Ascending aorta (tissue), 2 donors: ENCODE data around the gene GRPEL1. TPM values are rescaled to one million over a fixed set of nuclear protein-coding genes. Genes with fewer than 3 reads are reported as not detected.

Experiments used
- DNase-seq, 2 donors: peaks; one replicate each; pipeline ENCODE4 v3.0.0-alpha.2; 2019; ENCODE audit warnings: low spot score in 2 of 2
- H3K27ac ChIP-seq, 2 donors: fragments of 200-600 bp; sonication (generic); one replicate each; pipeline ENCODE4 v1.5.1; 2016 to 2017; ENCODE audit warnings: mild to moderate bottlenecking in 1 of 2
- H3K27me3 ChIP-seq: fragments of 200-600 bp; sonication (generic); one replicate; pipeline ENCODE4 v1.5.1; 2017
- H3K36me3 ChIP-seq, 2 donors: fragments of 200-600 bp; sonication (generic); one replicate each; pipeline ENCODE4 v1.5.1; 2016
- H3K4me1 ChIP-seq, 2 donors: fragments of 200-600 bp; sonication (generic); one replicate each; pipeline ENCODE4 v1.5.1; 2016 to 2017; ENCODE audit warnings: mild to moderate bottlenecking in 1 of 2
- H3K4me3 ChIP-seq, 2 donors: fragments of 200-600 bp; sonication (generic); one replicate each; pipeline ENCODE4 v1.5.1; 2016 to 2017; ENCODE audit warnings: mild to moderate bottlenecking in 1 of 2
- H3K9me3 ChIP-seq, 2 donors: fragments of 200-600 bp; sonication (generic); one replicate each; pipeline ENCODE4 v1.5.1; 2016
- intact Hi-C: fragments of 100-400 bp; cut with DNase I; formaldehyde crosslinking; loops from one replicate; pipeline ENCODE4 v1.15.1; 2023
- total RNA-seq: library from RNA; depleted of rRNA; stranded (reverse); fragments of >200 nt; gene quantifications from one replicate; pipeline ENCODE4 v1.1.0, GENCODE V29; 2016
- TF ChIP-seq, protein P1 (sequence below), 3 experiments: fragments of 200-600 bp in 2 of 3; fragments of 450-650 bp in 1 of 3; sonication (generic) in 2 of 3; IDR thresholded peaks; one replicate each; pipeline ENCODE4 v1.5.1; 2016 to 2019; ENCODE audit warnings: antibody characterized with exemption in 3 of 3, mild to moderate bottlenecking in 1 of 3, moderate library complexity in 1 of 3

The GRPEL1 gene
- total RNA-seq, 1 donor from 2014 or later, result 42.5 TPM

DNA sequence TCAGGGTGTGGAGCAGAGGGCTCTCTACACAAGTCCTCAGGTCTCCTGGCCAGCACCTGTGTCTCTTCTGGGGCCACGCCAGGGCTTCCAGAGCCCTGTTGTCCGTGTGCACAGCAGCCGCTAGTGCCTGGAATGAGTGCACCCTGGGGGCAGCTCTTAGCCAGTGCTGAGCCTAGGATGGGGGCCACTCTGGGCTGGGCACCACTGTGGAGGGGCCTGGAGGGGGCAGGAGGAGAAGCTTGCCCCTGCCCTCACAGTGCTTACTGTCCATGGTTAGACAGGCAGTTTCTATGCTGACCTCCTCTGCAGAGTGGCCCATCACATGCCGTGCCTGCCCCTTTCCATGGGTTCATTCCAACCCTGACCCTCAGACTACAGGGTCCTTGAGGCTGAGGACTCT, 42.7 kb upstream of the GRPEL1 start:
- Histone ChIP-seq H3K9me3 (no peaks in the 10 kb centered on the region), H3K36me3 (no peaks in the 10 kb centered on the region), H3K4me3 (no peak overlapping the region), H3K27ac (no peak overlapping the region), H3K27me3 (no peaks in the 10 kb centered on the region), H3K4me1 (no peaks in the 10 kb centered on the region)
- DNase-seq, result no peak
- TF ChIP-seq, protein P1, sequence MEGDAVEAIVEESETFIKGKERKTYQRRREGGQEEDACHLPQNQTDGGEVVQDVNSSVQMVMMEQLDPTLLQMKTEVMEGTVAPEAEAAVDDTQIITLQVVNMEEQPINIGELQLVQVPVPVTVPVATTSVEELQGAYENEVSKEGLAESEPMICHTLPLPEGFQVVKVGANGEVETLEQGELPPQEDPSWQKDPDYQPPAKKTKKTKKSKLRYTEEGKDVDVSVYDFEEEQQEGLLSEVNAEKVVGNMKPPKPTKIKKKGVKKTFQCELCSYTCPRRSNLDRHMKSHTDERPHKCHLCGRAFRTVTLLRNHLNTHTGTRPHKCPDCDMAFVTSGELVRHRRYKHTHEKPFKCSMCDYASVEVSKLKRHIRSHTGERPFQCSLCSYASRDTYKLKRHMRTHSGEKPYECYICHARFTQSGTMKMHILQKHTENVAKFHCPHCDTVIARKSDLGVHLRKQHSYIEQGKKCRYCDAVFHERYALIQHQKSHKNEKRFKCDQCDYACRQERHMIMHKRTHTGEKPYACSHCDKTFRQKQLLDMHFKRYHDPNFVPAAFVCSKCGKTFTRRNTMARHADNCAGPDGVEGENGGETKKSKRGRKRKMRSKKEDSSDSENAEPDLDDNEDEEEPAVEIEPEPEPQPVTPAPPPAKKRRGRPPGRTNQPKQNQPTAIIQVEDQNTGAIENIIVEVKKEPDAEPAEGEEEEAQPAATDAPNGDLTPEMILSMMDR (IDR thresholded peaks at IDR 0.05), result no peak
- intact Hi-C loops, result no loop called here

DNA sequence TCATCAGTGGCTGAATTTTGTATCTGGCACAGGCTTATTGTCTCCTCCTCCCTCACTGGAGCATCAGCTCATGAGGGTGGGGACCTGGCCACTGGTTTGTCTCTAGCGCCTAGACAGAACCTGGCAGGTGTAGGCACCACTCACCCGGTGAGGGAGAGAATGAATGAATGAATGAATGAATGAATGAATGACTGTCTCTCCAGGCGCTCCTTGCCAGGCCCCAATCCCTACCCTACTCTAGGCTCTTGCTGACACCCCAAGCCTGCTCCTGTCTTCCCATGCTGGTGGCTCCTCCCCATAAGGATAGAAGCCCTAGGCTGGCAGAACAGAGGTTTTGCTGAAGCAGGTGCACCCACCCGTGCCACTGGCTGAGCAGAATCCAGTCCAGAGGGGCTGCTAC, 41.3 kb upstream of the GRPEL1 start:
- no peak overlapping the region for H3K27ac ChIP-seq
- H3K4me3 ChIP-seq, result no peak overlapping the region
- no peaks in the 10 kb centered on the region for H3K36me3 ChIP-seq
- TF ChIP-seq, protein P1 (IDR thresholded peaks at IDR 0.05), result no peak
- no peak for DNase-seq
- H3K27me3 ChIP-seq, result no peaks in the 10 kb centered on the region
- intact Hi-C loops, result loop anchor here (10.0 kb wide), 1 partner anchor 534 kb away; the partner anchor contains the start of gene MAN2B2
- H3K4me1 ChIP-seq, result no peaks in the 10 kb centered on the region
- H3K9me3 ChIP-seq, result no peaks in the 10 kb centered on the region

DNA sequence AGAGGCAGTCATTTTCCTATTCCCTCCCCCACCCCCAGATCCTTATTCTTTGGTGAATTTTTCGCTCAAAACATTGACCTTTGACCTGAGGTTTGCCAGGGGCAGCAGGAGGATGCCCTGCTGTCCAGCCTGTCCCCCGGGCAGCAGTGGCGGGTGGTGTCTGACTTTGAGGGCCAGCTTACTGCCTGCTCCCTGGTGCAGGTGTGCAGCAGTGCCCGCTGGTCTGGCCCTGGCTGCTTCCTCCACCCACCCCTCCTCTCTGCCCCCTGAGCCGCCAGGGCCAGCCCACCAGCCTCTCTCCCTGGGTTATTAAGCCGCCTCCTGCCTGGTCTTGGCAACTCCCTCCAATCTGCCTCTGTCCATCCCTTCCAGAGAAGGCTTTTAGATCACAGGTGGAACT, 40.8 kb upstream of the GRPEL1 start:
- Histone ChIP-seq H3K27ac (no peak overlapping the region), H3K4me3 (no peak overlapping the region), H3K4me1 (peaks cover 0 to 3% of the 10 kb centered on the region in 2 donors), H3K9me3 (no peaks in the 10 kb centered on the region), H3K36me3 (no peaks in the 10 kb centered on the region), H3K27me3 (no peaks in the 10 kb centered on the region)
- no peak for DNase-seq
- intact Hi-C loops, result loop anchor here (10.0 kb wide), 1 partner anchor 534 kb away; the partner anchor contains the start of gene MAN2B2
- TF ChIP-seq, protein P1 (IDR thresholded peaks at IDR 0.05), result no peak

DNA sequence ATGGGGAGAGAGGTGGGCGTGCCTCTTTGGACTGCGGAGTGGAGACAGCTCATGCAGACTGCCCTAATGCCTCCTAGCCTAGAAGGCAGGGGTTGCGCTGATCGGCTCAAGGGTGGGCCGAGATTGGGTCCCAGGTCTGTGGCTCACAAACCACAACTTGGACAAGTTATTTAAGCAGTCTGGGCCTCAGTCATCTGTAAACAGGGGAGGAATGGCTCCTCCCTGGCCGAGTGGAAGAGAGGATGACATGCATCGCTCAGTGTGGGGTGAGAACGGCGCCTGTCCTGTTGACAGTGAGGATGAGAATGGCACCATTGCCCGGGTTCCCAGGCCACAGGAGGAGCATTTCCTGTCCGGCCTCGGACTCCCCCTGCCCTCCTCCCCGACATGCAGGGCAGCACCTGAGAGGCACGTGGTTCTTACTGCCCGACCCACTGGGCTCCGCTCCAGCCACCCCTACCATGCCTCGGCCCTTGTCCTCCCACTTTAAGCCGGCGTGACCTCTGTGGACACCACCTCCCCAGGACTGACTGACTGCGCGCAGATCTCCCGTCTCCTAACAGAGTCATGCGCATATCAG, 40.3 kb upstream of the GRPEL1 start:
- TF ChIP-seq, protein P1 (IDR thresholded peaks at IDR 0.05), result no peak
- no peaks in the 10 kb centered on the region for H3K9me3 ChIP-seq
- H3K4me3 ChIP-seq, result no peak overlapping the region
- H3K36me3 ChIP-seq, result no peaks in the 10 kb centered on the region
- H3K27ac ChIP-seq, result no peak overlapping the region
- peaks cover 0 to 5% of the 10 kb centered on the region in 2 donors for H3K4me1 ChIP-seq
- intact Hi-C loops, result loop anchor here (10.0 kb wide), 1 partner anchor 533 kb away; the partner anchor contains the start of gene MAN2B2
- no peaks in the 10 kb centered on the region for H3K27me3 ChIP-seq
- no peak for DNase-seq

DNA sequence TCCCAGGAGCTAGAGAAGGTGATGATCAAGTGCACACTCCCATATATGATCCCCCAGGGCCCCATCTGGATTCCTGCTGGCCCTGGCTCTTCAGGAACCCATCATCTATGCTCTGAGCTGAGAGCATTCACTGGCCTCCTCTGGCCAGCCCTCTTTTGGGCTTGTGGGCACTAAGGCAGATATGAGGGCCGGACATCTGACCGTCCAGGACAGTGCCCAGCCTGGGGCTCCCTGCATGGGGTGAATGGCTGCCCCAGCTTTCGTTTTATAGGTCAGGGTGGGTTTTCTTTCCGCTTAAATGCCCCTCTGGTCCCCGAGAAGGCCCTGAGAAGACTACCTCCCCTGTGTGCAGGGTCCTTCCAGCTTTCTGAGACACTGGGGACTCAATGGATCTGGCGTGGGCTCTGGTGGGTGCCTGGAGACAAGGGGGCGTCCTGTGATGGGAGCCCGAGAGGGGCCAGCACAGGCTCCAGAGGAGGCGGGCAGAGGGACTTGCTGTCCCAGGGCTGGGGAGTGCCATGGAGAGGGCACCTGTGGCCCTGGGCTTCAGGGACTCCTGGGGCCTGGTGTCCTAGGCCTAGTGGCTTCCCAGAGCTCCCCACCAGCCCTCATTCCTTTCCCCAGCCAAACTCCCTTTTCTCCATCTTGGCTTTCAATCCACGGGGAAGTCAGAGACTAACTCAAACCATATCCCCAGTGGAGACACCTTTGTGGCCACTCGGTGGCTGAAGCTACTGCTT, 39.5 kb upstream of the GRPEL1 start:
- intact Hi-C loops, result loop anchor here (10.0 kb wide), 1 partner anchor 533 kb away; the partner anchor contains the start of gene MAN2B2
- no peak overlapping the region for H3K27ac ChIP-seq
- TF ChIP-seq, protein P1 (IDR thresholded peaks at IDR 0.05), result no peak
- H3K27me3 ChIP-seq, result no peaks in the 10 kb centered on the region
- H3K9me3 ChIP-seq, result no peaks in the 10 kb centered on the region
- no peak overlapping the region for H3K4me3 ChIP-seq
- no peak for DNase-seq
- peaks cover 1 to 11% of the 10 kb centered on the region in 2 donors for H3K4me1 ChIP-seq
- H3K36me3 ChIP-seq, result no peaks in the 10 kb centered on the region
